SK-N-SH (cell line): ENCODE results near the gene SHANK1.

Experiments
- GABPA ChIP-seq: IDR thresholded peaks from 2 replicates; pipeline ENCODE4 v1.4.0; 2012; ENCODE audit warnings: low read depth, mild to moderate bottlenecking
- TF ChIP-seq, protein P1 (sequence below): fragments of 200-600 bp; sonication (generic); IDR thresholded peaks from 2 replicates; pipeline ENCODE4 v1.6.1; 2017; ENCODE audit warnings: antibody characterized with exemption, mild to moderate bottlenecking, moderate library complexity

DNA sequence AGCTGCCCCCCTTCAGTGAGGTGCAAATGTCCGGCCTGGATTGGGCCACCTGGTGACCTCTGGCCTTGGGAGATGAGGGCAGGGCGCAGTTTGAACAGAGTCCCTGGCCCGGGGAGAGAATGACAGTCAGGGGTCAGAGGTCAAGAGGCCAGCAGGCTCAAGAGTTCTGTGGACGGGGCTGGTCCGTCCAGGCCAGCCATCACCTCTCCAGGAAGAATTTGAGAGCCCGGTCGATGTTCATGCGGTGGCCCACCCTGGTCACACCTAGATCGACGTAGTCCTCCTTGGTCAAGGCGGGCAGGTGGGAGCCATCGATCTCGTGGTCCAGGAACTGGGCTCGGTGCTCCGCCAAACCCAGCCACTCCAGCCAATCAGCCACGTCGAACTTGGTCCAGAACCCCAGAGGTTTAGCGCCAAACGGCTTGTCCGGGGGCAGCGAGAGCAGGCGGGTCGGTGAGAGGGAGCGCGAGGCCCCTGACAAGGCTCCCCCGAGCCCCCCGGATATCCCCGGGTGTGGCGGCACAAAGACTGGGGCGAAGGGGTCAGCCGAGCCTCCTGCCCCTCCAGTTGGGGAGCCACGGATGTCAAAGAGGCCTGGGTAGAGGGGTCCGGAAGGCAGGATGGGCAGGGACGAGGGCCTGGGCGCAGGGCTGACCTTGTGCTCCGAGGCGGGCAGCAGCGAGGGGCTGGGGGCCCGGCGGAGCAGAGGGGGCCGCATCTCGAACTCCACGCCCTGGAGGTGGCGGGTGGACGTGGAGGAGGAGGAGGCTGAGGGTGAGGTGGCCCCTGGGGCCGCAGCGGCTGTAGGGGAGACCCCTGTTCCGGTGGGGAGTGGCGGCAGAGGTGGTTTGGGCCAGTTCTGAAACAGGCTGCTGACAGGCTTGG lies 57.6 kb downstream of the SHANK1 start:
- TF ChIP-seq, protein P1, sequence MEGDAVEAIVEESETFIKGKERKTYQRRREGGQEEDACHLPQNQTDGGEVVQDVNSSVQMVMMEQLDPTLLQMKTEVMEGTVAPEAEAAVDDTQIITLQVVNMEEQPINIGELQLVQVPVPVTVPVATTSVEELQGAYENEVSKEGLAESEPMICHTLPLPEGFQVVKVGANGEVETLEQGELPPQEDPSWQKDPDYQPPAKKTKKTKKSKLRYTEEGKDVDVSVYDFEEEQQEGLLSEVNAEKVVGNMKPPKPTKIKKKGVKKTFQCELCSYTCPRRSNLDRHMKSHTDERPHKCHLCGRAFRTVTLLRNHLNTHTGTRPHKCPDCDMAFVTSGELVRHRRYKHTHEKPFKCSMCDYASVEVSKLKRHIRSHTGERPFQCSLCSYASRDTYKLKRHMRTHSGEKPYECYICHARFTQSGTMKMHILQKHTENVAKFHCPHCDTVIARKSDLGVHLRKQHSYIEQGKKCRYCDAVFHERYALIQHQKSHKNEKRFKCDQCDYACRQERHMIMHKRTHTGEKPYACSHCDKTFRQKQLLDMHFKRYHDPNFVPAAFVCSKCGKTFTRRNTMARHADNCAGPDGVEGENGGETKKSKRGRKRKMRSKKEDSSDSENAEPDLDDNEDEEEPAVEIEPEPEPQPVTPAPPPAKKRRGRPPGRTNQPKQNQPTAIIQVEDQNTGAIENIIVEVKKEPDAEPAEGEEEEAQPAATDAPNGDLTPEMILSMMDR = no peak
- TF ChIP-seq GABPA = no peak
